Activated T-helper 17 cell treated with anti-CD3 and anti-CD28 coated beads, Interleukin-2, amount 50 U/mL, for 72 hours (primary cell): ENCODE measurements around the gene LRP1B. TPM values are rescaled to one million over a fixed set of nuclear protein-coding genes. Genes with fewer than 3 reads are reported as not detected.
"Not testable (repeated sequence)": the region's sequence is repeated elsewhere in the genome, so short reads cannot be mapped to it uniquely, and the experiment has no call there.

Source experiments
- ATAC-seq: fragments of 150-1000 bp; cut with Tn5 transposase; replicated peaks from 2 replicates; pipeline ENCODE4 v1.10.0; 2021; ENCODE audit warnings: mild to moderate bottlenecking, moderate library complexity
- H3K27ac Mint-ChIP-seq: one replicate; pipeline ENCODE4 v1.8.0; 2022; ENCODE audit warnings: mixed read lengths
- H3K27me3 Mint-ChIP-seq: one replicate; pipeline ENCODE4 v1.8.0; 2022; ENCODE audit warnings: mixed read lengths
- H3K36me3 Mint-ChIP-seq: one replicate; pipeline ENCODE4 v1.8.0; 2022; ENCODE audit warnings: low read depth, mild to moderate bottlenecking, mixed read lengths
- H3K4me1 Mint-ChIP-seq: one replicate; pipeline ENCODE4 v1.8.0; 2022; ENCODE audit warnings: mixed read lengths
- H3K4me3 Mint-ChIP-seq: one replicate; pipeline ENCODE4 v1.8.0; 2022; ENCODE audit warnings: mild to moderate bottlenecking, mixed read lengths
- H3K9me3 Mint-ChIP-seq: one replicate; pipeline ENCODE4 v1.8.0; 2022; ENCODE audit warnings: mixed read lengths
- total RNA-seq, 2 donors: library from RNA; stranded (reverse); gene quantifications; one replicate each; pipeline ENCODE4 v1.2.3, GENCODE V29; 2022

Gene LRP1B
- total RNA-seq, 2 donors from 2014 or later = not detected

- Mint-ChIP-seq H3K27me3 (no peaks in the 10 kb centered on the region), H3K4me3 (no peak overlapping the region), H3K36me3 (no peaks in the 10 kb centered on the region), H3K27ac (no peak overlapping the region), H3K9me3 (peaks cover 5% of the 10 kb centered on the region), H3K4me1 (no peaks in the 10 kb centered on the region)
- no peak for ATAC-seq
Observed at GRCh38 chr2:140679752-140680151, 1451.1 kb downstream of the LRP1B start.

DNA sequence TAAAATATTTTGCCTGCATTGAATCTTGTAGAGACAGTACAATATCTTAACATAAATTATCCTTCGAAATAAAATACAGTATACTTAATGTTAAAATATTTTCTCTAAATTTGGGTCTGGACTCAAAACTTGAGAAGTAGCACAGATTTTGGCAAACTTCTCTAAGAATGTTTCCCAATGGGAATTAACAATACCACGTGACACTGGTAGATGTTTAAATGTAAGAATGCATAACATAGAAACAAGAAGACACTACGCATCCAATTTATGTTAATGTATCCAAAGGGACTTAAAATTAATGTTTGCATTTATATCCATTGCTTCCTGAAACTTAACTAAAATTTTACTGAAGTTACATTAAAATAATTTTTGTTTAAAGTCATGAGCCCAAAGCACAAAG lies 1460.9 kb downstream of the LRP1B start:
- Mint-ChIP-seq H3K9me3 (peaks cover 14% of the 10 kb centered on the region), H3K4me3 (no peak overlapping the region), H3K27ac (no peak overlapping the region), H3K27me3 (no peaks in the 10 kb centered on the region), H3K4me1 (peaks cover 4% of the 10 kb centered on the region), H3K36me3 (no peaks in the 10 kb centered on the region)
- ATAC-seq = no peak

DNA sequence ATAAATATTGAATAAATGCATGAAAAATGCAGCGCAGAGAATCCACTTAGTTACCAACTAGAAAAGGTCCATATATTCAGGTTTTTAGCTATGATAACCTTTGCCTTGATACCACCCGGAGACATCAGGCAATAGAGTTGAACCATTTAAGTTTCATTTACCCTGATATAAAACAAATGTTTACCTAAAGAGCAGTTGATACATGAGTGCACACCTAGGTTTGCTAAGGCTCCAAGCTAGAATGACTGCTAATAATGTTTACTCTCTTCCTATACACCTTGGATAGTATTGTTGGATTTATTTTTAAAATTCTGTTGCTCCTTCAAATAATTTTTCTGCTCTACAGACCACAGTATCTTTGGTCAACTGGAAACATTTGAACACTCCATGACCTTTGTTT lies 1463.6 kb downstream of the LRP1B start:
- H3K4me1 Mint-ChIP-seq = no peaks in the 10 kb centered on the region
- H3K4me3 Mint-ChIP-seq = no peak overlapping the region
- no peak for ATAC-seq
- H3K27me3 Mint-ChIP-seq = no peaks in the 10 kb centered on the region
- no peaks in the 10 kb centered on the region for H3K36me3 Mint-ChIP-seq
- no peak overlapping the region for H3K27ac Mint-ChIP-seq
- H3K9me3 Mint-ChIP-seq = peaks cover 4% of the 10 kb centered on the region

DNA sequence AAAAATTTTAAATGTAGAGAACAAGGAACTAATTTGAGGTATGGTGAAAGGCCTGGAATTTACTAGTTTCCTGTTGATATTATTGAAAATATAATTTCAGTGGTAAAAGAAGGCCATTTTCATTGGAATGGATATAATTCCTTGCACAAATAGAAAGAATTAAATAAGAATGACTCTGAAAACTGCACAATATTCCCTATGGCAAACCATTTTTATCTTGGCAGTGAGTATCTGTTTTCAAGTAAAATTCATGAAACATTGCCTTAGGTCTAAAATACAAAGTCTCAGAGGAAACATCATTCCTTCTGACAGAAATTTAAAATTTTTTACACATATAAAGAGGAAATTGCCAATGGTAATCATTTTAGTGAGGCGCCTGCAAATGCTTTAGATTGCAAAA lies 1468.3 kb downstream of the LRP1B start:
- Mint-ChIP-seq H3K4me1 (no peaks in the 10 kb centered on the region), H3K27ac (no peak overlapping the region), H3K9me3 (peaks cover 10% of the 10 kb centered on the region), H3K4me3 (no peak overlapping the region), H3K27me3 (no peaks in the 10 kb centered on the region), H3K36me3 (no peaks in the 10 kb centered on the region)
- ATAC-seq = no peak

DNA sequence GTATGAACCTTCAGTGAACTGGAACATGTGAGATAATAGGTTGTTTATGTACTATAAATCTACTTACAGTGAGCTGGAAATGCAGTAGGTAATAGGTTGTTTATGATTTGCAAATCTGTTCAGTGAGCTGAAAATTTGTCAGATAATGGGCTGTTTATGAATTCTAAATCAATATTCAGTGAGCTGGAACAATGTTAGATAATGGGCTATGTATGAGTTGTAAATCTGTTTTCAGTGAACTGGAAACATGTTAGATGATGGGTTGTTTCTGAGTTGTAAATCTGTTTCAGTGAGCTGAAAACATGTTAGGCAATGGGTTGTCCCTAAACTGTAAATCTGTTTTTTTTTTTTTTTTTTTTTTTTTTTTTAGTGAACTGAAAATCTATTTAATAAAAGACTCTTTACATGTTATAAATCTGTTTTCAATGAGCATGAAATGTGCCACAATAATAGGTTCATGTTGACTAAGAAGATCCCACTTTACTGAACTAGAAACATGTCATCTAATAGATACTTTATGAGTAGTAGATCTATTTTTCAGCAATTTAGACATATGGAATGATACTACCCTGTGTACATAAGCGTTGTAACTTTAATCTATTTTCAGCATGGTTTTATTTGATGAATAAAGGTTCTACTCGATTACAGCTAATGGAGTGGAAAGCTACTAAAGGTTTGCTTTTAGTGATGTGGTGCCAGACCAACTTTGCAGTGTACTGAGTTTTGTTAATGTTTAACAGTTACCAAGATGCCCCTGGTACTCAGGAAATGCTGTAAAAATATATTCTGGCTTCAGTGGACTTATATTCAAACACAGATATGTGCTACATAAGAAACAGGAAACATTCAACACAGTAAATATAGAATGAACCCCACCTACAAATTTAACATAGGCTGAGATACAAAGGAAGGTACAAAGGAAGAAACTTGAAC lies 1471.8 kb downstream of the LRP1B start:
- Mint-ChIP-seq H3K4me3 (no peak overlapping the region), H3K9me3 (peaks cover 10% of the 10 kb centered on the region), H3K27me3 (no peaks in the 10 kb centered on the region), H3K27ac (no peak overlapping the region), H3K4me1 (no peaks in the 10 kb centered on the region), H3K36me3 (no peaks in the 10 kb centered on the region)
- no peak for ATAC-seq

- Mint-ChIP-seq H3K27me3 (no peaks in the 10 kb centered on the region), H3K4me1 (no peaks in the 10 kb centered on the region), H3K4me3 (no peak overlapping the region)
Observed at GRCh38 chr2:140657657-140658056, 1473.2 kb downstream of the LRP1B start.

DNA sequence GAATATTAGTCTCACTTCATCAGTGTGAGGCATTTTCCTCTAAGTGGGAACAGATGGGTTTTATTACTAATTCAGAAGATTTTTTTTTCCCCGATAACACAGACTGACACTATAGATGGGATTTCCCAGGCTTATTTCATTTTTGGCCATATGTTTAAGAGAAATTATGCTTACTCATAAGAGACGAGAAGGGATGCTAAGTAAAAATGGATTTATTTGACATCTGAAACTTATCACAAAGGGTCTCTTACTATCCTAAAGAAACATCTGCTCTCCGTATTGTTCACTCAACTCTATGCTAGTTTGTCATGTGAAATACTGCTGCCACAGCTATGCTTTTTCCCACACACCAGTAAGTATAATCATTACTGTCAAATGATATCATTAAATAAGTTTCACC lies 1476.3 kb downstream of the LRP1B start:
- Mint-ChIP-seq H3K4me1 (no peaks in the 10 kb centered on the region), H3K36me3 (no peaks in the 10 kb centered on the region), H3K4me3 (no peak overlapping the region), H3K9me3 (peaks cover 3% of the 10 kb centered on the region), H3K27me3 (no peaks in the 10 kb centered on the region), H3K27ac (no peak overlapping the region)
- no peak for ATAC-seq

More at GRCh38 chr2:140657657-140658056, 1473.2 kb downstream of the LRP1B start:
- Mint-ChIP-seq H3K9me3 (peaks cover 10% of the 10 kb centered on the region), H3K36me3 (no peaks in the 10 kb centered on the region), H3K27ac (no peak overlapping the region)
- no peak for ATAC-seq

GRCh38 chr2:140650825-140651224 lies 1480.0 kb downstream of the LRP1B start:
- ATAC-seq = no peak
- H3K36me3 Mint-ChIP-seq = no peaks in the 10 kb centered on the region
- H3K4me3 Mint-ChIP-seq = no peak overlapping the region
- no peak overlapping the region for H3K27ac Mint-ChIP-seq
- no peaks in the 10 kb centered on the region for H3K4me1 Mint-ChIP-seq
- no peaks in the 10 kb centered on the region for H3K9me3 Mint-ChIP-seq
- H3K27me3 Mint-ChIP-seq = no peaks in the 10 kb centered on the region

GRCh38 chr2:140650134-140650533 lies 1480.7 kb downstream of the LRP1B start:
- H3K36me3 Mint-ChIP-seq, H3K27me3 Mint-ChIP-seq, ATAC-seq, H3K4me3 Mint-ChIP-seq, H3K27ac Mint-ChIP-seq, H3K9me3 Mint-ChIP-seq, H3K4me1 Mint-ChIP-seq: not testable (repeated sequence)

DNA sequence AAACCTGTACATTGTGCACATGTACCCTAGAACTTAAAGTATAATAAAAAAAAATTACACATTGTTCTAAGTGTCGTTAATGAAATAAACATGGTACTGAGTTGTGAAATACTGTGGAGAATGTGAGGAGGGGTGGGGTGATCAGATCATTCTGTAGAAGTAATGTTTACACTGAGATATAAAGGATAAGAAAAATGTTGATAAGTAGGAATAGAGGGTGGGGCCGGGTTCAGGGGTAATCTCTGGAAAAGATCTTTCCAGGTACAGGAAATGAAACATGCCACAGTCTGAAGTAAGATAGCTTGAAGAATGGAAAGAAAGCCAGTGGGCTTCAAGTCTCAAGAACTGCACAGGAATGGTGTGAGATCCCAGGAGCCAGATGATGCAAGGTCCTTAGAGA lies 1482.4 kb downstream of the LRP1B start:
- no peaks in the 10 kb centered on the region for H3K9me3 Mint-ChIP-seq
- no peak for ATAC-seq
- H3K4me3 Mint-ChIP-seq = no peak overlapping the region
- no peaks in the 10 kb centered on the region for H3K27me3 Mint-ChIP-seq
- no peak overlapping the region for H3K27ac Mint-ChIP-seq
- H3K36me3 Mint-ChIP-seq = no peaks in the 10 kb centered on the region
- H3K4me1 Mint-ChIP-seq = no peaks in the 10 kb centered on the region

DNA sequence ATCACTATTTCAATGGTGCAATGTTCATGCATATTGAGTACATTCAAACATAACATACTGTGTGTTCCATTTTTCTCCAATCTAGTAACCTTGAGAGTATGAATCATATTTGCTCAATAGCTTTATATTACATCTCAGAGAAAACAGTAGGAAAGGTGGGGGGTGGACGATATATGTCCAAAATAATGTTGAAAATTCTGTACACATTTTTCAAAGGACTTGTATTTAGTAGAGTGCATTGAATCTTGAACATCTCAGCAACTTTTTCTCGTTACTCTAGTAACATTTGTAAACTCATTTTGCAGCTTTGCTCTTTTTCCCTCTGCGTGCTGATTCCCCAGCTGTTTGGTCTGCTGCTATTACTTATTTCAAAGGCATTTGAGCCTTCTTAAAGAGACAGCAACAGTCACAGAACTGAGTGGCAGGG lies 1487.0 kb downstream of the LRP1B start:
- Mint-ChIP-seq H3K9me3 (peaks cover 3% of the 10 kb centered on the region), H3K36me3 (no peaks in the 10 kb centered on the region), H3K27me3 (no peaks in the 10 kb centered on the region), H3K27ac (no peak overlapping the region), H3K4me3 (no peak overlapping the region), H3K4me1 (no peaks in the 10 kb centered on the region)
- ATAC-seq = no peak

DNA sequence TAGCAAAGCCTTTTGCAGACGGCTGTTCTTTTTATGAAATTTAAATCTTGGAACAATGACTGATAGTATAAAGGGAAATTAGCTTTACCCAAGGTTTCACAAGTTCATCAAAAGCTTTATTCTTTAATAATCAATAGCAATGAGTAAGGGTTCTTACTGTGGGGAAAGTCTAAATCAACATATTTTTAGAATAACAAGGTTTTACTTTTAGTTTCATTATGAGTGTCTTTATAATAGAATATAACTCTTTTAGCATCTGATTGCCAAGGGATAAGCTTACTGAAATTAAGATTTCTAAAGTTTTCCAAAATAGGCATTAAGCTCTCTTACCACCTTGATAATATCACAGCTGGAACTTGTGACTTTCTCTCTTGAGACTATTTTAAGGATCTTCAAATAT lies 1489.7 kb downstream of the LRP1B start:
- no peak for ATAC-seq
- Mint-ChIP-seq H3K36me3 (no peaks in the 10 kb centered on the region), H3K4me1 (no peaks in the 10 kb centered on the region), H3K27me3 (no peaks in the 10 kb centered on the region), H3K9me3 (peaks cover 3% of the 10 kb centered on the region), H3K4me3 (no peak overlapping the region), H3K27ac (no peak overlapping the region)

DNA sequence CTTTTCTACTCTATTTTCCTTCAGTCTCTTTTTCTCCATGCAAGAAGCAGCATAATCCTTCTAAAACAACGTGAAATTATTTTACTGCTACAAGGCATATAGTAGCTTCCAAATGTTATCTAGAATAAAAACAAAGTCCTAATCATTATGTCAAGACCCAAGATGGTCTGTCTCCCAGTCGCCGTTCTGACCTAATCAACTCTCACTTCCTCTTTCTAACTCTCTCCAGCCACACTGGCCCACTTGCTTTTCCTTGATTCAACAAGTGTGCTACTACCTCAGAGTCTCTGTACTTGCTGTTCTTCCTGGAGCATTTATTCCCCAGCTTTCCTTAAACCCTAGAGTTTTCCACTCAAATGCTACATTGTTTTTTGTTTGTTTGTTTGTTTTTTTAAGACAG lies 1491.2 kb downstream of the LRP1B start:
- Mint-ChIP-seq H3K27ac (no peak overlapping the region), H3K4me3 (no peak overlapping the region), H3K4me1 (no peaks in the 10 kb centered on the region), H3K36me3 (no peaks in the 10 kb centered on the region), H3K27me3 (no peaks in the 10 kb centered on the region), H3K9me3 (peaks cover 3% of the 10 kb centered on the region)
- ATAC-seq = no peak

DNA sequence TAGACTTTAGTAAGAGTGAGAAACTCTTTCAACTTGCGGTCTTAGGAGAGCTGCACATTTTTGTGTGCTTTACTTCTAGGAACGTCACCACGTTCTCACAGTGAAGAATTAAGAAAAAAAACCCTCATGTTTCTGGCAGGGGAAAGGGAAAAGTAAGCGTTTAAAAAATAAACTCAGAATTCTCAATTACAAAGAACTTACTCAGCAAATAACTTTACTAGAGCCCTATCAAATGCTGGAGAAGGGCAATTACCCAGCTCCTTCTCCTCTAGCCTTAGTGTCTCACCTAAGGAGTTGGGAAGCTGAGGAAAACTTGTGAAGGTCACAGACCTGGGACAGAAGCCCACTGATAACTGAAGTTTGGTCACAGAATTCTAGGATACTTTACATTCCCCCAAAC lies 1500.3 kb downstream of the LRP1B start:
- H3K27me3 Mint-ChIP-seq = no peaks in the 10 kb centered on the region
- H3K4me1 Mint-ChIP-seq = no peaks in the 10 kb centered on the region

DNA sequence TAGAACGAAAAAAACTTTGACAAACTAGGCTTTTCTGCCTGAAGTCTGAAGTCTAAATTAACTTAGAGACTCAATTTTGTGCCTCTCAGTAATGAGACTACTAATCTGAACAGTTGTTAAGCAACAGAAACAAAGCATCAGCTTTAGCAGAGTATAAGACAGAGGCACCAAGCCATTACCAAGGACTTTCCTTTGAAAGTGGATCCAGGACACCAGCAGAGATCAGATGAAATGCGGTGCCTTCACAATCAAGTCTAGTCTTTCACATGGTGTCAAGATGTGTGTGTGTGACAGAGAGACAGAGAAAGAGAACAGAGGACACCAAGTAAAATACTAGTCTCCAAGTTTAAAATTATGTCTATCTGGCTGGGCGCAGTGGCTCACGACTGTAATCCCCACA lies 1502.9 kb downstream of the LRP1B start:
- Mint-ChIP-seq H3K4me1 (no peaks in the 10 kb centered on the region), H3K36me3 (no peaks in the 10 kb centered on the region), H3K9me3 (peaks cover 17% of the 10 kb centered on the region), H3K27ac (no peak overlapping the region), H3K4me3 (no peak overlapping the region), H3K27me3 (no peaks in the 10 kb centered on the region)
- ATAC-seq = no peak

More for the DNA sequence above, 1500.3 kb downstream of the LRP1B start:
- ATAC-seq = no peak
- Mint-ChIP-seq H3K4me3 (no peak overlapping the region), H3K9me3 (peaks cover 12% of the 10 kb centered on the region), H3K27ac (no peak overlapping the region), H3K36me3 (no peaks in the 10 kb centered on the region)
